CMK (cell line): ENCODE data around the gene KIF12.

ENCODE experiments used
- DNase-seq: peaks from one replicate; pipeline ENCODE4 v3.0.0-alpha.2; 2010; ENCODE audit warnings: low read depth

The KIF12 gene

GRCh38 chr9:114065304-114065703 lies 33.8 kb downstream of the KIF12 start:
- no peak for DNase-seq

- DNase-seq: no peak
Measured at GRCh38 chr9:114061830-114062474, 37.1 kb downstream of the KIF12 start.

- DNase-seq: no peak
Measured at GRCh38 chr9:114061292-114061691, 37.8 kb downstream of the KIF12 start.

GRCh38 chr9:114060711-114061110 lies 38.4 kb downstream of the KIF12 start:
- DNase-seq: no peak

- no peak for DNase-seq
Measured at GRCh38 chr9:114060070-114060469, 39.0 kb downstream of the KIF12 start.

- DNase-seq: no peak
Measured at GRCh38 chr9:114059047-114059803, 39.9 kb downstream of the KIF12 start.

- no peak for DNase-seq
Measured at GRCh38 chr9:114058688-114059046, 40.4 kb downstream of the KIF12 start.

- DNase-seq: no peak
Measured at GRCh38 chr9:114057161-114057885, 41.8 kb downstream of the KIF12 start.

GRCh38 chr9:114056527-114056926 lies 42.6 kb downstream of the KIF12 start:
- no peak for DNase-seq

GRCh38 chr9:114055894-114056293 lies 43.2 kb downstream of the KIF12 start:
- no peak for DNase-seq

GRCh38 chr9:114055061-114055460 lies 44.0 kb downstream of the KIF12 start:
- DNase-seq: no peak

- DNase-seq: no peak
Measured at GRCh38 chr9:114054191-114054690, 44.9 kb downstream of the KIF12 start.

- no peak for DNase-seq
Measured at GRCh38 chr9:114053246-114054005, 45.7 kb downstream of the KIF12 start.

- DNase-seq: no peak
Measured at GRCh38 chr9:114051706-114052105, 47.4 kb downstream of the KIF12 start.

GRCh38 chr9:114051281-114051680 lies 47.8 kb downstream of the KIF12 start:
- no peak for DNase-seq

- DNase-seq: no peak
Measured at GRCh38 chr9:114050646-114051045, 48.4 kb downstream of the KIF12 start.

GRCh38 chr9:114050226-114050568 lies 48.9 kb downstream of the KIF12 start:
- no peak for DNase-seq

GRCh38 chr9:114049441-114050225 lies 49.5 kb downstream of the KIF12 start:
- DNase-seq: no peak

GRCh38 chr9:114048533-114049415 lies 50.3 kb downstream of the KIF12 start:
- no peak for DNase-seq

GRCh38 chr9:114047717-114048116 lies 51.4 kb downstream of the KIF12 start:
- DNase-seq: no peak
